Neutrophil (primary cell): Measurements from ENCODE around the gene RANBP2.

Experiments used
- H3K27ac ChIP-seq: fragments of 200-600 bp; sonication (generic); 2 replicates; pipeline ENCODE4 v1.5.1; 2016; ENCODE audit warnings: mild to moderate bottlenecking, moderate library complexity
- H3K27me3 ChIP-seq: fragments of 200-600 bp; sonication (generic); 2 replicates; pipeline ENCODE4 v1.6.0; 2016; ENCODE audit warnings: mild to moderate bottlenecking
- H3K36me3 ChIP-seq: fragments of 200-600 bp; sonication (generic); 2 replicates; pipeline ENCODE4 v1.5.1; 2017
- H3K4me1 ChIP-seq, 2 experiments: fragments of 200-600 bp in 1 of 2; sonication (generic) in 1 of 2; 1 replicate in 1 of 2; 2 replicates in 1 of 2; pipeline versions ENCODE4 v1.5.1 to v1.6.1; 2013 to 2016; ENCODE audit warnings: low read depth in 1 of 2, low read length in 1 of 2, mild to moderate bottlenecking in 1 of 2, moderate library complexity in 1 of 2; ENCODE audit not compliant: control insufficient read depth in 1 of 2, insufficient read depth in 1 of 2
- H3K4me3 ChIP-seq, 2 experiments: fragments of 200-600 bp in 1 of 2; sonication (generic) in 1 of 2; 1 replicate in 1 of 2; 2 replicates in 1 of 2; pipeline ENCODE4 v1.5.1; 2013 to 2016; ENCODE audit warnings: low read depth in 1 of 2, low read length in 1 of 2, mild to moderate bottlenecking in 1 of 2, moderate library complexity in 1 of 2
- H3K9me3 ChIP-seq: fragments of 200-600 bp; sonication (generic); 2 replicates; pipeline ENCODE4 v1.5.1; 2016
- TF ChIP-seq, protein P1 (sequence below): fragments of 200-600 bp; sonication (generic); IDR thresholded peaks from 2 replicates; pipeline ENCODE4 v1.5.1; 2016; ENCODE audit warnings: antibody characterized with exemption

The RANBP2 gene

DNA sequence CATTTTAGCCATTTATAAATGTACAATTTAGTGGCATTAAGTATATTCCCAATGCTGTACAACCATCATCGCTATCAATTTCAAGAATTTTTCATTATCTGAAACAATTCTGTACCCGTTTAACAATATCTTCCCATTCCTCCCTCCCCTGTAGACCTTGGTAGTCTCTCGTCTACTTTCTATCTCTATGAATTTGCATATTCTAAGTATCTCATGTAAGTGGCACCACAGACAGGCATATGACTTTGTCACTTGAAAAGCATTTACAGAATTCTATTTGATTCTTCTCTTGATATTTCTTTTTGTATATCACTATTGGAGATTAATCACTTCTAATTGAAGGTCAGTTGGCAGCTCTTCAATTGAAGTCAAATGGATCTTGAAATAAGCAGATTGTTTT is 115.3 kb downstream of the RANBP2 start:
- peaks cover 4% of the 10 kb centered on the region for H3K9me3 ChIP-seq
- TF ChIP-seq, protein P1, sequence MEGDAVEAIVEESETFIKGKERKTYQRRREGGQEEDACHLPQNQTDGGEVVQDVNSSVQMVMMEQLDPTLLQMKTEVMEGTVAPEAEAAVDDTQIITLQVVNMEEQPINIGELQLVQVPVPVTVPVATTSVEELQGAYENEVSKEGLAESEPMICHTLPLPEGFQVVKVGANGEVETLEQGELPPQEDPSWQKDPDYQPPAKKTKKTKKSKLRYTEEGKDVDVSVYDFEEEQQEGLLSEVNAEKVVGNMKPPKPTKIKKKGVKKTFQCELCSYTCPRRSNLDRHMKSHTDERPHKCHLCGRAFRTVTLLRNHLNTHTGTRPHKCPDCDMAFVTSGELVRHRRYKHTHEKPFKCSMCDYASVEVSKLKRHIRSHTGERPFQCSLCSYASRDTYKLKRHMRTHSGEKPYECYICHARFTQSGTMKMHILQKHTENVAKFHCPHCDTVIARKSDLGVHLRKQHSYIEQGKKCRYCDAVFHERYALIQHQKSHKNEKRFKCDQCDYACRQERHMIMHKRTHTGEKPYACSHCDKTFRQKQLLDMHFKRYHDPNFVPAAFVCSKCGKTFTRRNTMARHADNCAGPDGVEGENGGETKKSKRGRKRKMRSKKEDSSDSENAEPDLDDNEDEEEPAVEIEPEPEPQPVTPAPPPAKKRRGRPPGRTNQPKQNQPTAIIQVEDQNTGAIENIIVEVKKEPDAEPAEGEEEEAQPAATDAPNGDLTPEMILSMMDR = no peak

DNA sequence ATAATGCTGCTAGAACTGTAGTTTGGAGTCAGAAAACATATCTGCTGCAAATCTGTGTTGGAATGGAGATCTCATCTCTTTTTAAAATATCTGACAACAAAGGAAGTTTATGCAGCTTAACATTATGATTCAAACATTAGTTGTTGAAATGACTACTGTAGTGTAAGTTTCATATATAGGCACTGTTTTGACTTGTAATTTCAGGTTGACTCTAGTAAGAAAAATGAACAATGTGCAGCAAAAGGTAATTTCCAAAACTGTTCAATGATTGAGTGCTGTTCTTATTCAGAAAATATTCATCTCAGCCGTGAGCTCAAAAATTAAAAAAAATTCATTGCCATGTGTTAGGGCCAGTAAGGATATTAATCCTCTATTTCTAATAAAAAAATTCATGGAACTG is 115.8 kb downstream of the RANBP2 start:
- H3K36me3 ChIP-seq = no peaks in the 10 kb centered on the region
- H3K9me3 ChIP-seq = peaks cover 4% of the 10 kb centered on the region
- TF ChIP-seq, protein P1 = no peak
- no peaks in the 10 kb centered on the region for H3K27me3 ChIP-seq
- no peaks in the 10 kb centered on the region for H3K4me1 ChIP-seq
- no peak overlapping the region for H3K4me3 ChIP-seq
- no peak overlapping the region for H3K27ac ChIP-seq

More for the DNA sequence above, 115.3 kb downstream of the RANBP2 start:
- H3K36me3 ChIP-seq = no peaks in the 10 kb centered on the region
- no peak overlapping the region for H3K4me3 ChIP-seq
- no peaks in the 10 kb centered on the region for H3K27me3 ChIP-seq
- no peak overlapping the region for H3K27ac ChIP-seq
- H3K4me1 ChIP-seq = no peaks in the 10 kb centered on the region
